NCI-H1417 treated with DMSO at 0.1 percent for 48 hours (cell line): ENCODE results near the gene DNAJB12.
"Not testable (repeated sequence)": the region's sequence is repeated elsewhere in the genome, so short reads cannot be mapped to it uniquely, and the experiment has no call there.

Experiments
- DNase-seq: peaks from one replicate; lab custom pipeline; 2025; lab: John Stamatoyannopoulos, UW

Gene DNAJB12

DNA sequence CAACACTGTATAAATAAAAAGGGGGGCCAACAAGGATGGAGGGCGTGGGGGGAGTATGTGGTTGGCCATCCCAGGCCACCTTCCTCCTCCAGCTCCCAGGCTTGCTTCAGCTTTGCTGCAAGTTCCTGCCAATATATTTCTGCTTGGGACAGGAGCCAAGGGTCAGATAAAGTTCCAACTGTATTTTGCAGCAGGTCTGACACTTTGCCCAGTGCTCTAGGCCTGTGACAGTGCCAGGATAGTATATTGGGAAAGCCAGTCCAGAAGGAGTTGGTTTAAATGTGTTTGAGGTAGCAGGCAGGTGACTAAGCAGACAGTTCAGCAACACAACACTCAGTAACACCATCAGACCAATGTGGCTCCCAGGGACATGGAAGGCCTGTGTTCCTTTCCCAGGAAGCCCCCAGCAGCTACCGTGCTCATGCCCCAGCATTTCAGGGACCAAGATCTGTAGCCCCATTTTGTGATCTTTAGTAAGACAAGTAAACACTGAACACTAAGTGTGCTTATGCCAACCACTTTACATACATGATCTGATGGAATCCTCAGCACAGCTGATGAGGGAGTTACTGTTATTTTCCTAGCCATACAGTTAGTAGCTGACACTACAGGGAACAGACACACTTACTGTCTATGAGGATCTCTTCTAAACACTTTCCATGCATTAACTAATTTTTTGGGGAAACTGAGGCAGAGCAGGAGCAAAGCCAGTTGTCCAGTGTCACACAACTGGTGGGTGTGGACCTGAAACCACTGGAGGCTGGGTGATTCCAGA is 38.9 kb downstream of the DNAJB12 start:
- no peak for DNase-seq

GRCh38 chr10:72315054-72315453 is 39.7 kb downstream of the DNAJB12 start:
- DNase-seq, result no peak

DNA sequence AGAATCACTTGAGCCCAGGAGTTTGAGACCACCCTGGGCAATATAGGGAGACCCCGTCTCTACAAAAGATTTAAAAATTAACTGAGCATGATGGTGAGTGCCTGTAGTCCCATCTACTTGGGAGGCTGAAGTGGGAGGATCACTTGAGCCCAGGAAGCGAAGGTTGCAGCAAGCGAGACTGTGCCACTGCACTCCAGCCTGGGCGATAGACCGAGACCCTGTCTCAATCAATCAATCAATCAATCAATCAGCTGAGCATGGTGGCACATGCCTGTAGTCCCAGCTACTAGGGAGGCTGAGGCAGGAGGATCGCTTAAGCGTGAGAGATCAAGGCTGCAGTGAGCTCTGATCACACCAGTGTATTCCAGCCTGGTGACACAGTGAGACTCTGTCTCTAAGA is 40.5 kb downstream of the DNAJB12 start:
- DNase-seq, result no peak

DNA sequence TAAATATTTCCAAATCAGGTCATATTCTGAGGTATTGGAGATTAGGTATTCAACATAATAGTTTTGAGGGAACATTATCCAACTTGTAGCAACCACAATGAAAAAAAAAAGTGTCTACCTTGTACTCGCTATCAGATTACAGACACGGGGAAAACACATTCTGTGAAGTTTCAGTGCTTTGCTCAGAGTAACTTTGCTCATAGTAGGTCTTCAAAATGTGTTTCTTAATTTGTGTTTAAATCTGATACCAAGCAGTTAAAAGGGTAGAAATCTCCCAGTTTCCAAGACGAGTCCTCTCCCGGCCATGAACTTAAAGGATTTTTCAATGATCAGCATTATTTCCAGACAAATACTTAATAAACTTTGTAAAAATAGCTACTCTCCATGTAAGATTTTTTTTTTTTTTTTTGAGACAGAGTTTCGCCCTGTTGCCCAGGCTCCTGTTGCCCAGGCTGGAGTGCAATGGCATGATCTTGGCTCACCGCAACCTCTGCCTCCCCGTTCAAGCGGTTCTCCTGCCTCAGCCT is 41.8 kb downstream of the DNAJB12 start:
- no peak for DNase-seq

DNA sequence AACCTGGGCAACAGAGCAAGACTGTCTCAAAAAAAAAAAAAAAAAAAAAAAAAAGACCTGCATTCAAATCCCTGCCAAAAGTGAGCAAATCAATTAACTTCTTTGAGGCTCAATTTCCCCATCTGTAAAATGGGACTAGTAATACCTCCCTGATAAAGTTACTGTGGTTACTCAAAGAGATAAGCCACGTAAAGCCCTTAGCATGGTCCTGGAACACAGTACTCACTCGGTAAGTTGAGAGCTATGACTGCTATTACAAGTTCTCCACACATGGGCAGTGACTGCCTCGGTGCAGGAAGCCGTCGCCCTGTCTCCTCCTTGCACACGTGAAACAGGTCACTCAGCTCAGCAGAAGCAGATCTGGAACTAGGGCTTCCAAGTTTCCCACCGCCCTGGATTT is 43.1 kb downstream of the DNAJB12 start:
- no peak for DNase-seq

GRCh38 chr10:72310636-72311035 is 44.1 kb downstream of the DNAJB12 start:
- DNase-seq, result no peak

DNA sequence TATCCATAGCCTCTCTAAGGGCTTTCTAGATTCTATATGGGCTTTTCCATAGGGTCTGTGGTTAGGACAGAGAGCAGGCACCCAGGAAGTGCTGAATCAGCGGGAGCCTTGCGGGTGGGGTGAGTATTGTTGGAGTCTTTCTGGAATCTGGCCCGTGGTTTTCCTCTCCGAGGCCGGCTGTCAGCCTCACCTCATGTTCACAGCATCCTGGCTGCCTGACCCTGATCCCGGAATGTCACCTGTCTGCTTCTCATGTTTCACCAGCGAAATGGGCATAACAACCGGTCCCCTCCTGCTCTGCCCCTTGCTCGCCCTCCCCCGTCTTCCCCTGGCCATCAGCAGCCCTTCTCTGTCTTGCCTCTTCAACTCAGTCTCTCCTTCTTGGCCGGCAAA is 44.5 kb downstream of the DNAJB12 start:
- DNase-seq, result no peak

- DNase-seq, result no peak
Observed at GRCh38 chr10:72309290-72310240, 45.2 kb downstream of the DNAJB12 start.

DNA sequence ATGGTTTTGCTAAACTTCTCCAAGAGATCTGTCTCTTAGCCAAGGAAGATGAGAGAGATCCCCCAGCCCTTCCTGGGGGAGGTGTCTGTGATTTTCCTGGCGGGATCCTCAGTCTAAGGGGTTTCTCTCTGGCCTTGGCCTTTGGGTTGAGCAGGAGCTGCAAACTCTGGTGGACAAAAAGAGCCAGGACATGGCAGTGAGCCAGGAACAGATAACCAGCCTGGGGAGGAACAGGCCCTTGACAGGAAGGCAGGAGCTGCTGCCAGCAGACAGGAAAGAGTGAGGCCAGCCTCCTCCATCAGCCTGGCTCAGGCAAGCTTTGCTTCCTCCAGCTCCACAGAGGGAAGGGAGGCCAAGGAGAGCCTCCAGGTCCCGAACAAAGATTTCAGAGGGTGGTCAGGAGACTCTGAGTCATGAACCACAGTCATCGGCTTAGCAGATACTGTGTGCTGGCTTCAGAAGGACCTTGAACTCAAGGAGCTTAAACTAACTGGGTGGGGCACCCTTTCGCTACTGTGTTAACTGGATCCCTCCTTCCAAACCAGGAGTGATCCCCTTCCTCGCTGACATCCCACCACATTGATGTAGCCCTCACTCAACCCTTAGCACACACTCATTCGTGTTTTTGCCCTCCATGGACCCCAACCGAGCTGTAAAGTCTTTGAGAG is 46.3 kb downstream of the DNAJB12 start:
- no peak for DNase-seq

DNA sequence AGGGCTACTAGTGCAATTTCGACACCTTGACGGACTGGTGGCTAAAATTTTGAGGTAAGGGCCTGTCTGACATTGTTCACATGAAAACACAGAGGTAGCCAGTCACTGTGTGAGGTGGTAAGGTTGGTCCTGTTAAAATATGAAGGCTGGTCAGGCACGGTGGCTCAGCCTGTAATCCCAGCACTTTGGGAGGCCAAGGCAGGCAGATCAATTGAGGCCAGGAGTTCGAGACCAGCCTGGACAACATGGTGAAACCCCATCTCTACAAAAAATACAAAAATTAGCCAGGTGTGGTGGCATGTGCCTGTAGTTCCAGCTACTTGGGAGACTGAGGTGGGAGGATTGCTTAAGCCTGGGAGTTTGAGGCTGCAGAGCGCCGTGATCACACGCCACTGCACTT is 47.0 kb downstream of the DNAJB12 start:
- DNase-seq, result not testable (repeated sequence)

- DNase-seq, result no peak
Observed at GRCh38 chr10:72306215-72306760, 48.4 kb downstream of the DNAJB12 start.

DNA sequence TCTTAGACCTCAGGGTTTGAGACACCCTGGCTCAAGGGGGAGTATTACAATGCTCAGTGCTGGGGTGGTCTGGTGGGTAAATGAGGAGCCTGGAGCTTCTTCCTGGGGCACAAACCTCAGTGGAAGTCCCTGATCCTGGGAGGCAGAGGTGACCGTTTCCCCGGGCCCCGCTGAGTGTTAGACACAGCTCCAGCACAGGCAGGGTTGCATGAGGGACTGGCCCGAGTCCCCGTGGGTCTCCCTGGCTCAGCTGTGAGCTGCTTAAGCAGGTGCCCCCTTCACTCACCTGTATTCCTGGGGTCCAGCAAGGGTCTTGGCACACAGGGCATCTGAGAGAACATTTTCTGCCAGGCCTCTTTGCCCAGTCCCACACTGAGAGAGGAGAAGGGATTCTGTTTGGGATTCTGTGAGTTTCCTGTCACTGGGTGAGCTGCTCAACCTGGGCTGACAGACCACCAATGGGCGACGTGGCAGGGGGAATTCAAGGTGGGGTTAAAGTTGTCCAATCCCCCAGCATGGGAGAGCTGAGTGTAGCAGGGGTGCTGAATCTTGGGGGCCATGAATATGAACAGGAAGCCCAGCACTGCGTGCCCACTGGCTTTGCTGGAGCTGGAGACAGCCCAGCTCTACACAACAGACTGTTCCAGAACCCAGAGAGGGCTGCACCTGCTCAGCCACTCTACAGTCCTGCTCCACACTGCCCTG is 51.1 kb downstream of the DNAJB12 start:
- DNase-seq, result no peak

DNA sequence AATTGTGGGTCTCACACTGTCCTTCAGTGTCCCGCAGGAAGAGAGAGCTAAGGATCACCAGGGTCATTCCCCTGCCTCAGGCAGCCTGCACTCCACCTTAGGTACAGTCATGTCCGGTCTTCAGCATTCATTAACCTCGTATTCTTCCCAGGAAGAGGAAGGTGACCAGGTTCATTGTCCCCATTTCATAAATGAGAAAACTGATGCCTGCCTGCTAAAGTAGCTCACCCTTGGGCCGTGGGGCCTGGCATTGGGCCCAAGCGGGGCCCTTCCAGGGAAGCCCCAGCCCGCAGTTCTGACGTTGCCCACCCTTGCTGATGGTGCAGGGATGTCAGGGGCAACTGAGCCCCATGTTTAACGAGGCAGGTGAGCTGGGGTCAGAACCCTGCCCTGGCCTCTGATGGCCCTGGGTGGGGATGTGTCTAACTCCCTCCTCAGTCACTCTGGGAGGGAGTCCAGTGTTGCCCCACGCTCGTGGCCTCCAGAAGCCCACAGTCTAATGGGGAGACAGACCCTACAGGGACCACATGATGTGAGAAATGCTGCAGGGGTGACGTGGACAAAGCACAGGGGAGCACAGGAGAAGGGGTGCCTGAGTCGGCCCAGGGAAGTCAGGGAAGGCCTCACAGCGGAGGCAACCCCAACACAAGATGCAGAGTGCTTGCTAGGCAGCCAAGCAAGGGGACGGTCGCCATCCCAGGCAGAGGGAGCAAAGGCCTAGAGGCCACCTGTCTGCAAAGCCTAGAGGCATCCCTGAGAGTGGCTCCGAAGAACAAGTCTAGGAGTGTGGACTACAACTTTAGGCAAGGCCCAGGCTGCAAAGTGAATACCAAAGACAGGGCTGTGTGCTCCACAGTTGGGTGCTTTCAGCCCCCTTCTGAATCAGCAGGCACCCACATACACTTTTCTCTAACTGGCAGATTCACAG is 55.9 kb downstream of the DNAJB12 start:
- no peak for DNase-seq

DNA sequence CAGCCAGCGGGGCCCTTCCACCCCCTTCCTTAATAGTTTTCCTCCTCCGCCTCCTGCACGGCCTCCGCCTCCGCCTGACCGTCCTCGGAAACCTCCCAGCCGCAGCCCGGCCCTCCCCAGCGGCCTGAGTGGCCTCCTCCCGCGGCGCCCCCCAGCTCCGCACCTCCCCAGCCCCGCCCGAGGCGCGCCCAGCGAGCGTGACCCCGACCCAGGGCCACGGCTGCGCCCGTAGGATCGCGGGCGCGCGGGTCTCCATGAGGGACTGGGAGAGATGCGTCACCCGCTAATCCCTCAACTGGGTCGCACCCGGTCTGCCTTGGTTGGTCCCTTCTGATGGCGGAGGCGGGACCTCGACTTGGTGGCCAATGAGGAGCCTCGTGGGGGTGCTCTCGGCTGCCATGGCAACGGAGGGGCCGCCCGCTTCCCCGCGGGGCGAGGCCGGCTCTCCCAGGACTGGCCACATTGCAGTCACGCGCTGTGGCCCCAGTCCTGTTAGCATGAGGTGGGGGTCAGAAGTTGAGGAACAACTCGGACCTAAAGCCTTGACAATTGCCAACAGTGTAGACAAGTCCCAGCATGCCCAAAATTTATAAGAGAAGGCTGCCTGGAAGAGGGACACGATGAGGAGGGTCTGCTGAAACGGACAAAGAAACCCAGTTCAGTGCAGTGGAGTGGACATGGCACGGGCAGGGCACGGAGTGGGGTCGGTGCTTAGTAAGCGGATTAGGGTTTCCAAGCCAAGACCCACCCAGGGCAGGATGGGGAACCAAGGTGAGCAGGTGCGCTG is 56.7 kb downstream of the DNAJB12 start:
- peak; percentile 10 for DNase-seq

DNA sequence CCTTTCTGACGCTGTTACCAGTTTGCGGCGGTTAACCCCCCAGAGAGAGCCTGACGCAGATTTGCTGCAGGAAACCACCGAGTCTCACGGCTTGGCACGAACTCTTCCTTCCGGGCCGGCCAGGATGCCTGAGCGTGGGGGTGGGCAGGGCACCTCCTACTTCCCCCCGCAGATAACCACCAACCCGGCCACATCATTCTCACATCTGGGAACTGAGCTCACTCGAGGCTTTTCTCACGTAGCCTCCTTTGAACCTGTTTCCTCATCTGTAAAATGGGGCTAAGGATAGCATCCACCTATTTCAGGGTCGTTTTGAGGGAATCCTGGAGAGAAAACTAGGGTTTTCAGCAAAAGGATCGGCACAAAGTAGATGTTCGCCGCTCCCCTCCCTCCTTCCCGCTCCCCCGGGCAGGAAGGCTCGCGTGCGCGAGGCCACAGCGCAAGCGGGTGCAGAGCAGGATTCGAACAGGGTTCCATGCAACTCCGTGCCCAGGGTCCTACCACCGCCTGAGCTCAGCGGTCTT is 57.4 kb downstream of the DNAJB12 start:
- DNase-seq, result no peak

DNA sequence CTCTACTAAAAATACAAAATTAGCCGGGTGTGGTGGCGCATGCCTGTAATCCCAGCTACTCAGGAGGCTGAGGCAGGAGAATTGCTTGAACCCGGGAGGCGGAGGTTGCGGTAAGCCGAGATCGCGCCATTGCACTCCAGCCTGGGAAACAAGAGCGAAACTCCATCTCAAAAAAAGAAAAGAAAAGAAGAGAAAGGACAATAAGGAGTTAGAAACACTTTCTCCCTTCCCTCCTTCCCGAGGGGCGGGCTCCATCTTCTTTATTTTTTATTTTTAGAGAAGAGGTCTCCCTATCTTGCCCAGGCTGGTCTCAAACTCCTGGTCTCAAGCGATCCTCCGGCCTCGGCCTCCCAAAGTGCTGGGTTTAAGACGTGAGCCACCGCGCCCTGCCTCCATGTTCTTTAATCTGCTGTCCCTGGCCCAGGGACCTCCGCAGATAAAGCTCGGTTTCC is 57.9 kb downstream of the DNAJB12 start:
- DNase-seq, result not testable (repeated sequence)

DNA sequence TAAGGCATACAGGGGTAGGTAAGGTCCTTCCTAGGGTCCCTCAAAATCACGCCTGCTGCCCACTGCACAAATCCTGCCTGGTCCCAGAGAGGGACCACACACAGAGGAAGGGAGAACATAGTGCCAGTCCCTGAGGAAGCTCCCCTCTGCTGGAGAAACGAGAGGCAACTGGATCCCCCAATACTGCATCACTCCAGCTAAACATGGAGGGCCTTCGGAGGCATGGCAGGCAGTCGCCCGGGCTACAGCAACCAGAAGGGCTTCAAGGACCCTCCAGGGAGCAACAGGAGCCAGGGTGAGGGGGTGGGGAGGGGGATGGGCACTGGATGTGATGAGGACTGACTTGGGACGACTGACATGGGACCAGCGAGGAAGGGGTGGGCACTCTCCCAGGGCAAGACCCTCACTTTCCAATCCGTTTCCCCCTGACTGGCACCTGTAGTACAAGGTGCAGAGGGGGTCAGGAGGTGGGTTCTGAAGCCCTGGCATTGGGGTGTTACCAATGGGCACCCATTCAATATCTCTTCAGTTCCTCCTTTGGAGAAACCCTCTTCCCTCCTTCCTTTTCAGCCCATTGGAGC is 59.3 kb downstream of the DNAJB12 start:
- DNase-seq, result no peak

DNA sequence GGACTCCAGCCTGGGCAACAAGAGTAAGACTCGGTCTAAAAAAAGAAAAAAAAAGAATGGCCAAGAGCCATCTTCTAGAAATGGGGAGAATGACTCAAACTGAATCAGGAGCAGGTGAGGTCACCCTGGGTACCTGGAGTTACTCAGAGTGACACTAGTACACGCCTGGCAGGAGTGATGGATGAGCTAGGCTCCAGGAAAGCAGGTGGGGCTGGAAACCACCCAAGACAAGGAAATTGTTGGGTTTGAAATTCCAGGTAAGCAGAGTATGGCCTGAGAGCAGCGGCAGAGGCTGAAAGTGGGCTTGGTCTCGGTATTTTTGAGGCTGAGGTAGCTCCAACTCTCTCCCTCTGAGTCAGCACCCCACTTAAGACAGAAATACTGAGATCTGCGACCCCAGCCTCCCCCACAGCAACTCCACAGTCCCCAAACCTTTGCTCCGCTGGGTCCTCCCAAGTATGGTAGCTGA is 62.5 kb downstream of the DNAJB12 start:
- no peak for DNase-seq
